ENCODE measurements around the gene FAM200B.

The FAM200B gene

DNA sequence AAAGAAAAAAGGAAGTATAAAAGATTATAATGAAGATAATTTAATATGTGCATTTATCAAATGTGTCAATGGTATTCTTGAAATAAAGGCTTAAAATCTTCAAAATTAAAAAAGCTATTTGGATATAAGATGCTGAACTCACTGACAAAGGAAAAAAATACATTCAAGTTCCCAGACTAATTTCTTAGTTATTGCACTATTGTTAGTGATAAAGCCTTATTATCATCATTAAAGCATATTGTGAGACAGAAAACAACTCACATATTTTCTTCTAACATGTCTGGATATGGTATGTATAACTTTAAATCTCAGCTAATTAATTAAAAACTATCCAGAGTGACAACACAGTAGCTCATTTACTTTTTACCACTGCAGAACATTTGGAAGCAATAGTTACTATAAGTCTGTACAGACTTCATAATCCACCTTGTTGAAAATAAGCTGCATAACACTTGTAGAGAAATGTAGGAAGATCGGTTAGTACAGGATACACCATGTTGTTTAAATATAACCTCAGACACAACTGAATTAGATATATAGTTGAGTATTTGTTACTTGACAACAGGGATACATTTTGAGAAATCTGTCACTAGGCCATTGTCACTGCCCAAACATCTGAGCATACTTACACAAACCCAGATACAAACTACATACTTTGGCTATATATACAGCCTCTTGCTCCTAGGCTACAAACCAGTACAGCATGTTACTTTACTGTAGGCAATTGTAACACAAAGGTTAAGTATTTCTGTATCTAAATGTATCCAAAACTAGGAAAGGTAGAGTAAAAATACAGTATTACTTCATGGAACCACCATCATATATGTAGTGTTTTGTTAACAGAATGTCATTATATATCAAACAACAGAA is 12.8 kb upstream of the FAM200B start:
- DNase-seq (ENCODE audit: low spot score) (no peak), FAIRE-seq (no peak)

- DNase-seq (ENCODE audit: low spot score): no peak
Observed at GRCh38 chr4:15670576-15670975, 11.1 kb upstream of the FAM200B start.

DNA sequence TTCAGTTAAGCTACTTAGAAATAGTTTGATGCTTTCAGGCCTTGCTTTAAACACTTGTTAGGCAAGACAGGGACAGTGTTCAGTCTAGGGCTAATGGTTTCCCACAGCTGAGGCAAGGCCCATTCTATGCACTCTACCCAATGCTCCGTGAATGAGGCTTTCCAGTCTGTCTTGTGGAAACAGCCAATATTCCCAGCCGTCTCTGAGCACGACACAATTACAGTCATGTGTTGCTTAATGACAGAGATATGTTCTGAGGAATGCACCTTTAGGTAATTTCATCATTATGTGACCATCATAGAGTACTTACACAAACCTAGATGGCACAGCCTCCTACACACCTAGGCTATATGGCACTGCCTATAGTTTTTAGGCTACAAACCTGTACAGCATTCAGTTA is 9.5 kb upstream of the FAM200B start:
- FAIRE-seq (no peak), DNase-seq (ENCODE audit: low spot score) (no peak)

More at GRCh38 chr4:15670576-15670975, 11.1 kb upstream of the FAM200B start:
- no peak for FAIRE-seq

DNA sequence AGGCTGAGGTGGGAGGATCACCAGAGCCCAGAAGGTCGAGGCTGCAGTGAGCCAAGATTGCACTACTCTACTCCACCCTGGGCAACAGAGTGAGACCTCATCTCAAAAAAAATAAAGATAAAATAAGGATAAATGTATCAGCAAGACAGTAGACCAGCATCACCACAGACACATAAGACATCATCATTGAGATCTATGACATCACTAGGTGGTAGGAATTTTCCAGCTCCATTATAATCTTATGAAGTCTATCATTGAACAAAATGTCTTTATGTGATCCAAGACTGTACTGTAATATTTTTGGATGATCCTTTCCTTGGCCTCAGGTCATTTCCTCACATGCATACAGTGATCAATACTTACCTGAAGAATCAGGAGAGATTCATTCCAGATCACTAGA is 8.3 kb upstream of the FAM200B start:
- FAIRE-seq (no peak), DNase-seq (ENCODE audit: low spot score) (no peak)

GRCh38 chr4:15674046-15674445 is 7.6 kb upstream of the FAM200B start:
- no peak for DNase-seq (ENCODE audit: low spot score)

DNA sequence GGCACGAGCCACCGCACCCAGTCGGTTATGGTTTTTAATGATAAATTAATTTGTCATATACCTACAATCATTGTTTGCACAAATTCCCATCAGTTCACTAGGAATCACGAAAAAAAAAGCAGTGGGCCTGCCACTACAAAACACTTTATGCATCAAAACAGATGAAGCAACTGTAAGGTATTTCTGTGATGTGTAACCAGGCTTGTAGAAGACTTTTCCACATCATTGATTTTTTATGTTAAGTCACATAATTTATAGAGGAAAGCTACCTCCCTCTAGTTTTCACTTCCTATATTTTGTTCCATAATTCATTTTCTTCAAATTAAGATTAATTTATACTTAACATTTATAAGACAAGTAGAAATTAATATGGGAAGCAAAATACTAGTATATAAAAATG is 6.7 kb upstream of the FAM200B start:
- no peak for FAIRE-seq
- no peak for DNase-seq (ENCODE audit: low spot score)

More at GRCh38 chr4:15674046-15674445, 7.6 kb upstream of the FAM200B start:
- FAIRE-seq: no peak

- no peak for FAIRE-seq
- DNase-seq (ENCODE audit: low spot score): no peak
Observed at GRCh38 chr4:15675356-15675755, 6.3 kb upstream of the FAM200B start.

DNA sequence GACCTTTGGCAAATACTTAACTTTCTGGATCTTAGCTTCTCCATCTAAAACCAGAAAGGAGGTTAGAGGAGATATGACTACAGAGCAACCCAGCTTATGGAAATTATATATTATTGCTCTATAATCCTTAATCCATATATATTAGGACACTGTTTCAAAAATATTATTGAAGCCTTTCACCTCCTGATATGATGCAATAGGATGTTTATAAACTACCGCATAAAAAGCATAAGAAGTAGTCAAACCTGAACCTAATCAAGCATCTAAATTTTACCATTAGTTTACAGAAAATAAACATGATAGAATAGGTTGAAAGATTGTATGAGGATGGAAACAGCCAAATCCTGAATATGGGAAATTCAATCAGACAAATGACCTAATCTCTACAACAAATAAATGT is 5.6 kb upstream of the FAM200B start:
- DNase-seq (ENCODE audit: low spot score): no peak
- FAIRE-seq: no peak

- DNase-seq (ENCODE audit: low spot score) (no peak), FAIRE-seq (no peak)
Observed at GRCh38 chr4:15676899-15677298, 4.7 kb upstream of the FAM200B start.

DNA sequence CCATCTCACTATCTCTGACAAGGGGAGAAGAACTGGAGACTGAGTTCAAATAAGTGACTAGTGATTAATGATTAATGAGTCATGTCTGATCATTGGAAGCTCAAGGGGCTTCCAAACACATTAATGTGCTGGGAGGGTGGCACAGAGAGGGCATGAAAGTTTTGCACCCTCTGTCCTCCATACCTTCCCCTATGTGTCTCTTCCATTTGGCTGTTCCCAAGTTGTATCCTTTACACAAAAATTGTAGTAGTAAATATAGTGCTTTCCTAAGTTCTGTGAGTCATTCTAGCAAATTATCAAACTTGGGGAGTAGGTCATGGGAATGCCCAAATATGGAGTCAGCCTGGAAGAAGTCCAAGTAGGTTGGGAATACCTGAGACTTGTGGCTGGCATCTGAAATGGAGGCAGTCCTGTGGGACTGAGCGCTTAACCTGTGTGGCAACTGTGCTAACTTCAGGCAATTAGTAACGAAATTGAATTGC is 4.1 kb upstream of the FAM200B start:
- no peak for FAIRE-seq
- DNase-seq (ENCODE audit: low spot score): no peak

GRCh38 chr4:15681067-15681371 is 608 bp upstream of the FAM200B start:
- DNase-seq (ENCODE audit: low spot score) (no peak), FAIRE-seq (no peak)

GRCh38 chr4:15682242-15683142 is 865 bp downstream of the FAM200B start:
- DNase-seq (ENCODE audit: low spot score): no peak
- FAIRE-seq: no peak

DNA sequence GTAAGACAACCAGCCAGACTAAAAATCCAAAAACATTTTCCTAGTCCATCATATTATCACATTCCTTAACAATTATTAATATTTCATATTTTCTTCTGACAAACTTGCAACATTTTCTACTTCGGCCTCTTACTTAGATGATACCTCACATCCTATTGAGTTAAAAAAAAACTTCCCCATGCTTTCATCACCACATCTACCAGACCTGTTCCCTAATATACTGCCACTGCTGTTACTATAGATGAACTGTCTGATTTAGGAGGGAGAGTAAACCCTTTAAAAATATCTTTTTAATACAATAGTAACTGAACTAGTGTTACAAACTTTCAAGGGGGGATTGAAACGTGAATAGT is 1.5 kb downstream of the FAM200B start:
- DNase-seq (ENCODE audit: low spot score): no peak

GRCh38 chr4:15684498-15684897 is 2.9 kb downstream of the FAM200B start:
- DNase-seq (ENCODE audit: low spot score) (no peak), FAIRE-seq (no peak)

More for the DNA sequence above, 1.5 kb downstream of the FAM200B start:
- no peak for FAIRE-seq

DNA sequence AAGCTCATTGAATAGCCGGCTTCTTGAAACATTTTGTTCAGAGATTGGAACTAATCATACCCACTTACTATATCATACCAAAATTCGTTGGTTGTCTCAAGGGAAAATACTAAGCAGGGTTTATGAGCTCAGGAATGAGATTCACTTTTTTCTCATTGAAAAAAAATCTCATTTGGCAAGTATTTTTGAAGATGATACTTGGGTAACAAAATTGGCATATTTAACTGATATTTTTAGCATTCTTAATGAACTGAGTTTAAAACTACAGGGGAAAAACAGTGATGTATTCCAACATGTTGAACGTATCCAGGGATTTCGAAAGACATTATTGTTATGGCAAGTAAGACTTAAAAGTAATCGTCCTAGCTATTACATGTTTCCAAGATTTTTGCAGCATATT is 6.4 kb downstream of the FAM200B start:
- DNase-seq (ENCODE audit: low spot score) (no peak), FAIRE-seq (no peak)

DNA sequence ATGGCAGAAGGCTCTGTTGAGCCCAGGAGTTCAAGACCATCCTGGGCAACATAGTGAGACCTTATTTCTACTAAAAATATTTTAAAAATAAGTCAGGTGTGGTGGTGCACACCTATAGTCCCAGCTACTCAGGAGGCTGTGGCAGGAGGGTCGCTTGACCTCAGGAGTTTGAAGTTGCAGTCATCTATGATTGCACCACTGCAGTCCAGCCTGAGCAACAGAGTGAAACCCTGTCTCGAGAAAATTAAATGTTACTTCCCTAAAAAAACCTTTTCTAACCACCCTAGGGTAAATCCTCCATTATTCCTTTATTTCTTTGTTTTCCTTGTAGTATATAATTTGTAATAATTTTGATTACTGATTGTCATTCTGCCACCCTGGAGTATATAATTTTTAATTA is 7.9 kb downstream of the FAM200B start:
- FAIRE-seq (no peak), DNase-seq (ENCODE audit: low spot score) (no peak)

GRCh38 chr4:15690020-15690809 is 8.6 kb downstream of the FAM200B start:
- peak; percentile 50 for DNase-seq (ENCODE audit: low spot score)
- no peak for FAIRE-seq

DNA sequence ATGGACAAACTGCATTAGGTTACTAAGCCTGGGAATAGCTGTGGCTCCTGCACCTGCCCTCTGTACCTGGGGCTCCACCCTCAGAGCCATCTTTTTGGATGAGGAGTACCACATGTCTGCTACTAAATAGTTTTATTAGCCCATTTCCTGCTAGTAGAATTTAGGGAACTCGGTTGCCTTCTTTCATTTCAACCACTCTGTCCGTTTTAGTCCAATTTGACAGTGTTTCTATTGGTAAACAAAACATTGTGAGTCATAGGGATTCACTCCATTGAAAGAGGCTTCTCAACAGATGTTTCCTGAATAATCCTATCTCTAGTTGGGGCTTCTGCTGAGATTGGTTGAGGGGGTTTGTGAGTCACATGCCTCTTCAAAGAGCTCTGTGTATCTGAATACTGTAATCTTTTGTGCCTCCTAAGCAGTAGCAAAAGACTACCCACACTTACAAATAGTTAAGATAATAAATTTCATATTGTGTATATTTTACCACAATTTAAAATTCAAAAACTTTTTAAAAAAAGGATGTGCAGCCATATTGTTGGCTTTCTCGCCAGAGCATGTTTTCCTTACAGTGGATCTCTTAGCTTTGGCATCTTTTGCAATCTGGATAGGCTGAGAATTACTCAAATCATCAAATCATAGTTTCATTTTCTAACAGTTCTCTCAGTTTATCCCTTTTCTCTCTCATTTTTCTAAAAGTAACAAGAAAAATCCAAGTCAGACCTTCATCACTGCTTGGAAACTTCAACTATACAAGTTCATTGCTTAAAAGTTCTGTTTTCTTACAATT is 9.9 kb downstream of the FAM200B start:
- FAIRE-seq: no peak
- DNase-seq (ENCODE audit: low spot score): no peak

GRCh38 chr4:15692602-15693001 is 11.0 kb downstream of the FAM200B start:
- FAIRE-seq (no peak), DNase-seq (ENCODE audit: low spot score) (no peak)

GRCh38 chr4:15694431-15694830 is 12.8 kb downstream of the FAM200B start:
- DNase-seq (ENCODE audit: low spot score) (no peak), FAIRE-seq (no peak)

GRCh38 chr4:15695240-15695699 is 13.6 kb downstream of the FAM200B start:
- DNase-seq (ENCODE audit: low spot score) (peak; percentile 64), FAIRE-seq (no peak)
